Esophagus squamous epithelium (tissue), 4 donors: ENCODE results near the gene CTAGE8.
"Not testable (repeated sequence)": the region's sequence is repeated elsewhere in the genome, so short reads cannot be mapped to it uniquely, and the experiment has no call there.

Experiments used
- CTCF ChIP-seq, 6 experiments: fragments of 450-650 bp in 4 of 6; fragments of 200-600 bp in 2 of 6; sonication (generic) in 2 of 6; IDR thresholded peaks; one replicate each; pipeline ENCODE4 v1.5.1; 2016 to 2019; ENCODE audit warnings: antibody characterized with exemption in 6 of 6, mild to moderate bottlenecking in 4 of 6, moderate library complexity in 4 of 6
- POLR2A ChIP-seq, 4 donors: fragments of 450-650 bp; IDR thresholded peaks; one replicate each; pipeline ENCODE4 v1.6.1; 2017; ENCODE audit warnings: antibody characterized with exemption in 4 of 4, mild to moderate bottlenecking in 4 of 4, moderate library complexity in 3 of 4

DNA sequence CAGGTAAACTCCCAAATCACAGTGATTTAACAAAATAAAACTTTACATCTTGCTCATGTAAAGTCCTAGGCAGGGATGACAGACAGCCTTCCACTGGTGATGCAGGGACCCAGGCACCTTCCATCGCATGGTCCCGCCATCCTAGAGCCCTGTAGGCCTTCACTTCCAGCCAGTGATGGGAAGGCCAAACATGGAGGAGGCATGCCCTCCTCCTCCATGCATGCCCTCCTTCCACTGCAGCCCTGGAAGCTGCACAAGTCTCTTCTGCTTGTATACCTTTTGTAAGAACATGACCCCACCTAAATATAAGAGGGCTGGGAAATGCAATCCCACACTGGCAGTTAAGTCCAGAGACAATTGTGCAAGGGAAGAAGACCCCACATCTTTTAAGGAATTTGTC, 40.6 kb upstream of the CTAGE8 start:
- TF ChIP-seq CTCF, POLR2A (IDR thresholded peaks at IDR 0.05): not testable (repeated sequence)
